AG04450 (cell line): ENCODE measurements around the gene SPATA31A7. TPM values are rescaled to one million over a fixed set of nuclear protein-coding genes. Genes with fewer than 3 reads are reported as not detected.
"Not testable (repeated sequence)": the region's sequence is repeated elsewhere in the genome, so short reads cannot be mapped to it uniquely, and the experiment has no call there.

ENCODE experiments used
- CTCF ChIA-PET: fragments of 300-600, 350-600 bp; formaldehyde crosslinking; extraction: SDS; loops from one replicate; lab custom pipeline; 2022; ENCODE audit warnings: antibody characterized with exemption, inconsistent platforms; lab: Charles Lee
- POLR2A ChIA-PET: fragments of 350-600 bp; formaldehyde crosslinking; extraction: SDS; loops from one replicate; lab custom pipeline; 2021; ENCODE audit warnings: antibody characterized with exemption, inconsistent platforms; lab: Yijun Ruan, JAX
- DNase-seq: peaks from one replicate; pipeline ENCODE4 v3.0.0-alpha.2; 2011; ENCODE audit warnings: low read depth, low spot score
- H3K27ac ChIP-seq: one replicate; pipeline ENCODE4 v1.5.1; 2012; ENCODE audit warnings: low read depth, low read length, control low read depth
- H3K27me3 ChIP-seq: one replicate; pipeline ENCODE4 v1.6.0; 2012; ENCODE audit warnings: low read length; ENCODE audit not compliant: control insufficient read depth, insufficient read depth
- H3K4me3 ChIP-seq: 2 replicates; pipeline ENCODE4 v1.5.1; 2011; ENCODE audit warnings: mild to moderate bottlenecking, low read depth, low read length, control low read depth
- H3K9me3 ChIP-seq: 2 replicates; pipeline ENCODE4 v1.5.1; 2012; ENCODE audit warnings: low read length; ENCODE audit not compliant: control insufficient read depth, insufficient read depth
- polyA minus RNA-seq: library from RNA; depleted of rRNA, polyadenylated mRNA; stranded (reverse); fragments of >200 nt; gene quantifications from 2 replicates; pipeline ENCODE4 v1.2.3, GENCODE V29; 2011; rRNA and poly(A)+ RNA removed
- polyA plus RNA-seq: library from polyadenylated mRNA; depleted of rRNA; stranded (reverse); fragments of >200 nt; gene quantifications from 2 replicates; pipeline ENCODE4 v1.2.3, GENCODE V29; 2011; rRNA removed
- small RNA-seq: library from RNA; depleted of rRNA; stranded (forward); fragments of <200 nt; gene quantifications from one replicate; pipeline ENCODE3, GENCODE V24; 2012; ENCODE audit warnings: low read depth; ENCODE audit not compliant: insufficient read length

The SPATA31A7 gene
- polyA plus RNA-seq (not detected in 2 replicates), polyA minus RNA-seq (not detected in 2 replicates)

- H3K4me3 ChIP-seq, POLR2A ChIA-PET, DNase-seq, H3K27ac ChIP-seq, H3K27me3 ChIP-seq, CTCF ChIA-PET, H3K9me3 ChIP-seq: not testable (repeated sequence)
These were observed at the start of gene SPATA31A7 for GRCh38 chr9:61189736-61190135. TSS of gene SPATA31A7 (plus strand) at chr9:61190036. CDS start at chr9:61190065, 29 bp downstream.

GRCh38 chr9:61226438-61226837 is 36.6 kb downstream of the SPATA31A7 start:
- DNase-seq, POLR2A ChIA-PET, CTCF ChIA-PET: not testable (repeated sequence)

More at GRCh38 chr9:61226438-61226837, 36.6 kb downstream of the SPATA31A7 start:
- H3K9me3 ChIP-seq, H3K4me3 ChIP-seq, H3K27ac ChIP-seq, H3K27me3 ChIP-seq: not testable (repeated sequence)

Small RNA genes lying within 50 kb of the gene (small RNA-seq; reads per million reads assigned to genes)
- not detected for gene BX005040.2
